Progenitor cell of endocrine pancreas (in vitro differentiated cells): Measurements from ENCODE around the gene REPS2. TPM values are rescaled to one million over a fixed set of nuclear protein-coding genes. Genes with fewer than 3 reads are reported as not detected.

ENCODE experiments used
- DNase-seq: peaks from one replicate; pipeline ENCODE4 v3.0.0; 2021; ENCODE audit warnings: low spot score; ENCODE audit not compliant: unreplicated experiment
- H3K27ac Mint-ChIP-seq: 2 replicates; pipeline ENCODE4 v1.8.0; 2021; ENCODE audit warnings: mild to moderate bottlenecking, moderate library complexity, mixed read lengths
- H3K27me3 Mint-ChIP-seq: 2 replicates; pipeline ENCODE4 v1.8.0; 2021; ENCODE audit warnings: mixed read lengths
- H3K36me3 Mint-ChIP-seq: 2 replicates; pipeline ENCODE4 v1.8.0; 2022; ENCODE audit warnings: mixed read lengths; ENCODE audit not compliant: insufficient read depth
- H3K4me1 Mint-ChIP-seq: 2 replicates; pipeline ENCODE4 v1.8.0; 2021; ENCODE audit warnings: low read depth, mixed read lengths
- H3K4me3 Mint-ChIP-seq: 2 replicates; pipeline ENCODE4 v1.8.0; 2021; ENCODE audit warnings: low read depth, mild to moderate bottlenecking, moderate library complexity, mixed read lengths
- H3K9me3 Mint-ChIP-seq: 2 replicates; pipeline ENCODE4 v1.8.0; 2021; ENCODE audit warnings: low read depth, mixed read lengths
- CTCF ChIP-seq: fragments of 200-600 bp; sonication (generic); IDR thresholded peaks from one replicate; pipeline ENCODE4 v1.5.0; 2021; ENCODE audit warnings: antibody characterized with exemption, mild to moderate bottlenecking; ENCODE audit not compliant: unreplicated experiment
- total RNA-seq: library from RNA; stranded (reverse); gene quantifications from 2 replicates; pipeline ENCODE4 v1.2.1, GENCODE V29; 2021

The REPS2 gene
- total RNA-seq, 1 donor from 2014 or later, result 4.3 TPM

GRCh38 chrX:17164941-17165340, 218.5 kb downstream of the REPS2 start:
- no peak overlapping the region for H3K27ac Mint-ChIP-seq
- H3K27me3 Mint-ChIP-seq, result peaks cover 9% of the 10 kb centered on the region
- peaks cover 2% of the 10 kb centered on the region for H3K36me3 Mint-ChIP-seq
- DNase-seq, result no peak
- no peaks in the 10 kb centered on the region for H3K4me1 Mint-ChIP-seq
- no peak overlapping the region for H3K4me3 Mint-ChIP-seq
- H3K9me3 Mint-ChIP-seq, result peaks cover 33% of the 10 kb centered on the region
- TF ChIP-seq CTCF, result no peak

- H3K27me3 Mint-ChIP-seq, result peaks cover 9% of the 10 kb centered on the region
- no peak overlapping the region for H3K4me3 Mint-ChIP-seq
- no peak overlapping the region for H3K27ac Mint-ChIP-seq
- H3K36me3 Mint-ChIP-seq, result no peaks in the 10 kb centered on the region
- H3K9me3 Mint-ChIP-seq, result peaks cover 16% of the 10 kb centered on the region
- DNase-seq, result no peak
- H3K4me1 Mint-ChIP-seq, result no peaks in the 10 kb centered on the region
- no peak for TF ChIP-seq CTCF
Observed at GRCh38 chrX:17167915-17168314, 221.5 kb downstream of the REPS2 start.

- no peak for DNase-seq
- Mint-ChIP-seq H3K27ac (no peak overlapping the region), H3K9me3 (no peaks in the 10 kb centered on the region), H3K27me3 (peaks cover 13% of the 10 kb centered on the region), H3K4me3 (no peak overlapping the region), H3K36me3 (no peaks in the 10 kb centered on the region), H3K4me1 (no peaks in the 10 kb centered on the region)
- no peak for TF ChIP-seq CTCF
Observed at GRCh38 chrX:17170973-17171372, 224.5 kb downstream of the REPS2 start.

GRCh38 chrX:17174671-17175070, 228.2 kb downstream of the REPS2 start:
- peaks cover 3% of the 10 kb centered on the region for H3K9me3 Mint-ChIP-seq
- H3K36me3 Mint-ChIP-seq, result no peaks in the 10 kb centered on the region
- H3K27me3 Mint-ChIP-seq, result peaks cover 8% of the 10 kb centered on the region
- peaks cover 9% of the 10 kb centered on the region for H3K4me1 Mint-ChIP-seq
- no peak overlapping the region for H3K4me3 Mint-ChIP-seq
- no peak overlapping the region for H3K27ac Mint-ChIP-seq
- TF ChIP-seq CTCF, result no peak
- no peak for DNase-seq

- H3K4me1 Mint-ChIP-seq, result peaks cover 4% of the 10 kb centered on the region
- H3K27ac Mint-ChIP-seq, result no peak overlapping the region
- DNase-seq, result no peak
- H3K9me3 Mint-ChIP-seq, result peaks cover 6% of the 10 kb centered on the region
- no peaks in the 10 kb centered on the region for H3K36me3 Mint-ChIP-seq
- TF ChIP-seq CTCF, result no peak
- peaks cover 25% of the 10 kb centered on the region for H3K27me3 Mint-ChIP-seq
- no peak overlapping the region for H3K4me3 Mint-ChIP-seq
Observed at GRCh38 chrX:17182317-17182716, 235.9 kb downstream of the REPS2 start.
